Thyroid gland (tissue), 4 donors: ENCODE data around the gene SEMA4D. TPM values are rescaled to one million over a fixed set of nuclear protein-coding genes. Genes with fewer than 3 reads are reported as not detected.

Experiments
- DNase-seq, 2 donors: peaks; one replicate each; pipeline ENCODE4 v3.0.0-alpha.2; 2019
- H3K27ac ChIP-seq, 3 donors: fragments of 200-600 bp; sonication (generic); 1 replicate in 2 of 3; 2 replicates in 1 of 3; pipeline ENCODE4 v1.5.1; 2016 to 2019; ENCODE audit warnings: mild to moderate bottlenecking in 1 of 3, moderate library complexity in 1 of 3
- H3K27me3 ChIP-seq: fragments of 200-600 bp; sonication (generic); one replicate; pipeline ENCODE4 v1.5.1; 2019
- H3K36me3 ChIP-seq, 2 donors: fragments of 200-600 bp; sonication (generic); one replicate each; pipeline ENCODE4 v1.5.1; 2016 to 2019
- H3K4me1 ChIP-seq, 2 donors: fragments of 200-600 bp; sonication (generic); one replicate each; pipeline ENCODE4 v1.5.1; 2017 to 2019
- H3K4me3 ChIP-seq, 3 donors: fragments of 200-600 bp; sonication (generic); replicated peaks in 1 of 3; 1 replicate in 2 of 3; 2 replicates in 1 of 3; pipeline ENCODE4 v1.5.1; 2016; ENCODE audit warnings: mild to moderate bottlenecking in 1 of 3
- H3K9me3 ChIP-seq: fragments of 200-600 bp; sonication (generic); one replicate; pipeline ENCODE4 v1.5.1; 2017
- POLR2A ChIP-seq, 2 donors: fragments of 450-650 bp; IDR thresholded peaks; one replicate each; pipeline ENCODE4 v1.6.1; 2017; ENCODE audit warnings: antibody characterized with exemption in 2 of 2, mild to moderate bottlenecking in 2 of 2, moderate library complexity in 1 of 2
- WGBS, 2 donors: methylation state at CpG; one replicate each; pipeline ENCODE4 v1.1.5; 2017; 5-methylcytosine and 5-hydroxymethylcytosine counted together
- intact Hi-C: fragments of 100-400 bp; cut with DNase I; formaldehyde crosslinking; loops from one replicate; pipeline ENCODE4 v1.15.1; 2023
- total RNA-seq, 4 donors: library from RNA; depleted of rRNA; stranded (reverse); fragments of >200 nt; gene quantifications; one replicate each; pipeline ENCODE4 v1.2.3, GENCODE V29; 2016
- TF ChIP-seq, protein P1 (sequence below), 6 experiments: fragments of 200-600 bp in 3 of 6; fragments of 450-650 bp in 3 of 6; sonication (generic) in 3 of 6; IDR thresholded peaks; one replicate each; pipeline ENCODE4 v1.5.1; 2016 to 2019; ENCODE audit warnings: antibody characterized with exemption in 6 of 6, mild to moderate bottlenecking in 2 of 6, inconsistent platforms in 1 of 6, moderate library complexity in 1 of 6

The SEMA4D gene
- total RNA-seq, 4 donors from 2014 or later: 19.9 to 29.6 (median 28.9) TPM

DNA sequence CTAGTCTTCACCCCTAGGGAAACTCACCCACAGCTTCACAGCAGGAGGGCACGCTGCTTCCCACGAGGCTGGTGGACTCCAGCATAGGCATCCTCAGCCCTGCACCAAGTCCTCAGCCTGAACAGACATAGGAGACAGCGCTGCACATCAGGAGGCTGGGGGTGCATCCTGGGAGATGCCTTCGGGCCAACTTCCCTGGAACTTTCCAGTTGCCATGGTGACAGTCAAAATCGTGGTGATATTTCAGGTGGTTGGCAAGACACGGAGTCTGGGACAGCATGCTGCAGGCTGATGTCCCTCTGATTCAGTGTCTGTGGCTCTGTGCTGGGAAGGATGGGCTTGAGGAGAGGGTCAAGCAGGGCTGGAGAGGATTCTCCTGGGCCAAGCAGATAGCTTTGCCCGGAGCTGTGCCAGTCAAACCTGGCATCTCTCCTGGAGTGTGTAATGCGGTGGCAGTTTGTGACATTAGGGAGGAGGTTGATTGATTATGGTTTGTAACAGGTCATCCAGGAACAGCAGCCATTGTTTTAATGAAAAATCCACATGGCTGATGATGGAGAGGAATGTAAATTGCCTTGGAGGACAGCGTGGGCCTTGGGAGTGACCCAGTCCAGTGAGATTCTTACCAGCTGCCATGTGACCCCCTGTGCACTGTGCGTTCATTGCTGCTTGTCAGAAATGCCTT lies 35.6 kb upstream of the SEMA4D start:
- H3K27ac ChIP-seq: no peak overlapping the region
- no peaks in the 10 kb centered on the region for H3K9me3 ChIP-seq
- no peaks in the 10 kb centered on the region for H3K4me1 ChIP-seq
- no peaks in the 10 kb centered on the region for H3K36me3 ChIP-seq
- H3K27me3 ChIP-seq: no peaks in the 10 kb centered on the region
- no peak overlapping the region for H3K4me3 ChIP-seq
- 76 to 77% methylated on average over 10 of the region's 10 CpGs for WGBS, 2 donors
- TF ChIP-seq, protein P1, sequence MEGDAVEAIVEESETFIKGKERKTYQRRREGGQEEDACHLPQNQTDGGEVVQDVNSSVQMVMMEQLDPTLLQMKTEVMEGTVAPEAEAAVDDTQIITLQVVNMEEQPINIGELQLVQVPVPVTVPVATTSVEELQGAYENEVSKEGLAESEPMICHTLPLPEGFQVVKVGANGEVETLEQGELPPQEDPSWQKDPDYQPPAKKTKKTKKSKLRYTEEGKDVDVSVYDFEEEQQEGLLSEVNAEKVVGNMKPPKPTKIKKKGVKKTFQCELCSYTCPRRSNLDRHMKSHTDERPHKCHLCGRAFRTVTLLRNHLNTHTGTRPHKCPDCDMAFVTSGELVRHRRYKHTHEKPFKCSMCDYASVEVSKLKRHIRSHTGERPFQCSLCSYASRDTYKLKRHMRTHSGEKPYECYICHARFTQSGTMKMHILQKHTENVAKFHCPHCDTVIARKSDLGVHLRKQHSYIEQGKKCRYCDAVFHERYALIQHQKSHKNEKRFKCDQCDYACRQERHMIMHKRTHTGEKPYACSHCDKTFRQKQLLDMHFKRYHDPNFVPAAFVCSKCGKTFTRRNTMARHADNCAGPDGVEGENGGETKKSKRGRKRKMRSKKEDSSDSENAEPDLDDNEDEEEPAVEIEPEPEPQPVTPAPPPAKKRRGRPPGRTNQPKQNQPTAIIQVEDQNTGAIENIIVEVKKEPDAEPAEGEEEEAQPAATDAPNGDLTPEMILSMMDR (IDR thresholded peaks at IDR 0.05): no peak
- TF ChIP-seq POLR2A (IDR thresholded peaks at IDR 0.05): no peak
- DNase-seq: no peak
- intact Hi-C loops: no loop called here

DNA sequence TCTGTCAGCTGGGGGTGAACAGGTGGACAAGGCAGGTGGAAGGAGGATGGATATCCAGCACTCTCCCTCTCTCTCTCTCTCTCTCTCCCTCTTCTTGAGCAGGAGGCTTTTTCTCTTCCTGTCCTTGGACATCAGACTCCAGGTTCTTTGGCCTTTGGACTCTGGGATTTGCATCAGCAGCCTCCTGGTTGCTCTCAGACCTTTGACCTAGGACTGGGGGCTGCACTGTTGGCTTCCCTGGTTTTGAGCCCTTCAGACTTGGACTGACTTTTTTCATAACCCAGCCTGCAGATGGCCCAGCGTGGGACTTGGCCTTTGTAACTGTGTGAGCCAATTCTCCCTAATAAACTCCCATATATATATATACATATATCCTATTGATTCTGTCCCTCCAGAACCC lies 35.0 kb upstream of the SEMA4D start:
- Histone ChIP-seq H3K4me1 (no peaks in the 10 kb centered on the region), H3K27me3 (no peaks in the 10 kb centered on the region), H3K27ac (no peak overlapping the region), H3K9me3 (no peaks in the 10 kb centered on the region), H3K36me3 (no peaks in the 10 kb centered on the region), H3K4me3 (no peak overlapping the region)
- intact Hi-C loops: no loop called here
- TF ChIP-seq, protein P1 (IDR thresholded peaks at IDR 0.05): no peak
- TF ChIP-seq POLR2A (IDR thresholded peaks at IDR 0.05): no peak
- 86 to 94% methylated on average over 1 of the region's 1 CpG for WGBS, 2 donors
- DNase-seq: no peak

- Histone ChIP-seq H3K36me3 (no peaks in the 10 kb centered on the region), H3K4me3 (no peak overlapping the region), H3K4me1 (no peaks in the 10 kb centered on the region), H3K9me3 (no peaks in the 10 kb centered on the region), H3K27me3 (no peaks in the 10 kb centered on the region), H3K27ac (no peak overlapping the region)
- no peak for DNase-seq
- 74 to 89% methylated on average over 4 of the region's 4 CpGs for WGBS, 2 donors
- intact Hi-C loops: no loop called here
- TF ChIP-seq, protein P1 (IDR thresholded peaks at IDR 0.05): no peak
- no peak for TF ChIP-seq POLR2A (IDR thresholded peaks at IDR 0.05)
Measured at GRCh38 chr9:89532478-89532877, 34.6 kb upstream of the SEMA4D start.

DNA sequence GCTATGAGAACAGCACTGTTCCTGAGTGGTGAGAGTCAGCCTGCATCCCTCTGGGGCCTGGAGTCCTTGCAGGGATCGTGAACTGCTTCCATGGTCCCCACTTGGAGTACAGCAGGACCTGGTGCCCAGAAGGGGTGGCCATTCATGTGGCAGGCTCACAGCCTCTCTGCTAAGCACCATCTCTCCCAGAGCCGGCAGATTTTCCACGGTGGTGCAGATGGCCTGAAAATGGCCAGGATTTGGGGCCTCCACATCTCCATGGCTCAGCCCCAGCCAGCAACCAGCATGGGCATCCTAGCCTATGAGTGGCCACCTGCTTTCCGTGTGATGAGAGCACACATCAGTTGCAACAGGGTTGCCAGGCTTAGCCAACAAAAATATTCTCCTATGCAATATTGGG lies 33.9 kb upstream of the SEMA4D start:
- no peak for TF ChIP-seq POLR2A (IDR thresholded peaks at IDR 0.05)
- TF ChIP-seq, protein P1 (IDR thresholded peaks at IDR 0.05): no peak
- WGBS, 2 donors: 96 to 97% methylated on average over 4 of the region's 4 CpGs
- H3K4me3 ChIP-seq: no peak overlapping the region
- H3K27me3 ChIP-seq: no peaks in the 10 kb centered on the region
- intact Hi-C loops: no loop called here
- no peaks in the 10 kb centered on the region for H3K36me3 ChIP-seq
- no peak overlapping the region for H3K27ac ChIP-seq
- H3K9me3 ChIP-seq: no peaks in the 10 kb centered on the region
- no peak for DNase-seq
- no peaks in the 10 kb centered on the region for H3K4me1 ChIP-seq

DNA sequence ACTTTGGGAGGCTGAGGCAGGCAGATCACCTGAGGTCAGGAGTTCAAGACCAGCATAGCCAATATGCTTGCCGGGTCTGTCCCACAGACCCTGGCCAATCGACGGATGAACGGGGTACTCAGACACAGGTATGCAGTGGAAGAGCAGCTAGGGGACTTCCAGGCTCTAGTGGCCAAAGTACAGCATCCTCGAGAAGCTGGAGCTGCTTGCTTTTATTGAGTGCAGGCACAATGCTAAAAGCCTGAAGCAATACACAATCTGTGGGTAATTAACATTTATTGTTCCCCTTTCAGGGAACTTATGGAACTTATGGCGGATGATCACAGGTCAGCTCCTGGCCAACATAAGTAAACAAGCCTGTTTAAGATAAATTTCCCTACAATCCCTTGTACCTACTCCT lies 32.8 kb upstream of the SEMA4D start:
- 90% methylated on average over 6 of the region's 6 CpGs for WGBS, 2 donors
- no peaks in the 10 kb centered on the region for H3K36me3 ChIP-seq

More for the DNA sequence above, 32.8 kb upstream of the SEMA4D start:
- Histone ChIP-seq H3K27me3 (no peaks in the 10 kb centered on the region), H3K4me1 (no peaks in the 10 kb centered on the region), H3K27ac (no peak overlapping the region), H3K9me3 (no peaks in the 10 kb centered on the region), H3K4me3 (no peak overlapping the region)
- TF ChIP-seq, protein P1 (IDR thresholded peaks at IDR 0.05): no peak
- no peak for TF ChIP-seq POLR2A (IDR thresholded peaks at IDR 0.05)
- DNase-seq: no peak
- intact Hi-C loops: no loop called here
